Type B pancreatic cell (in vitro differentiated cells): Measurements from ENCODE around the gene AFF2. TPM values are rescaled to one million over a fixed set of nuclear protein-coding genes. Genes with fewer than 3 reads are reported as not detected.

Source experiments
- DNase-seq: peaks from one replicate; pipeline ENCODE4 v3.0.0; 2021; ENCODE audit warnings: mixed read lengths; ENCODE audit not compliant: unreplicated experiment; ENCODE audit errors: extremely low spot score
- H3K27ac Mint-ChIP-seq: 2 replicates; pipeline ENCODE4 v1.8.0; 2021; ENCODE audit warnings: mild to moderate bottlenecking, mixed read lengths
- H3K27me3 Mint-ChIP-seq: 2 replicates; pipeline ENCODE4 v1.8.0; 2021; ENCODE audit warnings: mixed read lengths
- H3K36me3 Mint-ChIP-seq: 2 replicates; pipeline ENCODE4 v1.8.0; 2021; ENCODE audit warnings: mixed read lengths
- H3K4me1 Mint-ChIP-seq: one replicate; pipeline ENCODE4 v1.8.0; 2021; ENCODE audit warnings: mixed read lengths; ENCODE audit not compliant: unreplicated experiment
- H3K4me3 Mint-ChIP-seq: 2 replicates; pipeline ENCODE4 v1.8.0; 2021; ENCODE audit warnings: mild to moderate bottlenecking, mixed read lengths
- H3K9me3 Mint-ChIP-seq: 2 replicates; pipeline ENCODE4 v1.8.0; 2021; ENCODE audit warnings: mixed read lengths
- CTCF ChIP-seq: fragments of 200-600 bp; sonication (generic); conservative IDR thresholded peaks from 2 replicates; pipeline ENCODE4 v1.5.0; 2021; ENCODE audit warnings: antibody characterized with exemption, mild to moderate bottlenecking
- total RNA-seq: library from RNA; stranded (reverse); gene quantifications from 2 replicates; pipeline ENCODE4 v1.2.1, GENCODE V29; 2021; ENCODE audit warnings: low replicate concordance

The AFF2 gene
- total RNA-seq, 1 donor from 2014 or later, result 21.3 TPM

GRCh38 chrX:148755111-148755510 is 254.7 kb downstream of the AFF2 start:
- Mint-ChIP-seq H3K27ac (no peak overlapping the region), H3K4me1 (no peaks in the 10 kb centered on the region), H3K36me3 (no peaks in the 10 kb centered on the region), H3K4me3 (no peak overlapping the region), H3K27me3 (no peaks in the 10 kb centered on the region), H3K9me3 (no peaks in the 10 kb centered on the region)
- no peak for TF ChIP-seq CTCF
- no peak for DNase-seq

GRCh38 chrX:148763896-148764295 is 263.5 kb downstream of the AFF2 start:
- TF ChIP-seq CTCF, result no peak
- Mint-ChIP-seq H3K36me3 (no peaks in the 10 kb centered on the region), H3K27me3 (no peaks in the 10 kb centered on the region), H3K9me3 (no peaks in the 10 kb centered on the region), H3K4me1 (no peaks in the 10 kb centered on the region), H3K27ac (no peak overlapping the region), H3K4me3 (no peak overlapping the region)
- DNase-seq, result no peak

DNA sequence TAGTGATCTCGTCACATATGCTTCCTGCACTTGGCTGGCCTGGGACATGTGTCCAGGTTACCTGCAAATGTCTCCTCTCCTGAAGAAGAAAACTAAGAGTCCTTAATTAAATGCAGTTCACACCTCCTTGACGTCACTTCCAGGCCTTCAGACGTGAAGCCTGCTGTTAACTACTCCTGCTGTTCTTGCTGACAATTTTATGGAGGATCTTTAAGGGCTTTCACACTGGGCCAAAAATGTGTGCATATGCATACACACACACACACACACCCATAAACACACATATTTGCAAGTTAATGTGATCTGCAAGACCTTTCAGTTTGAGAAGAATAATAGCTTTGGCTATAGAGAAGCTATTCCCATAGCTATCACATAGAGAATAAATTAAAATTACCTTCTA is 267.9 kb downstream of the AFF2 start:
- Mint-ChIP-seq H3K9me3 (no peaks in the 10 kb centered on the region), H3K27ac (no peak overlapping the region), H3K27me3 (no peaks in the 10 kb centered on the region), H3K36me3 (no peaks in the 10 kb centered on the region), H3K4me1 (peaks cover 3% of the 10 kb centered on the region), H3K4me3 (no peak overlapping the region)
- no peak for DNase-seq
- no peak for TF ChIP-seq CTCF

DNA sequence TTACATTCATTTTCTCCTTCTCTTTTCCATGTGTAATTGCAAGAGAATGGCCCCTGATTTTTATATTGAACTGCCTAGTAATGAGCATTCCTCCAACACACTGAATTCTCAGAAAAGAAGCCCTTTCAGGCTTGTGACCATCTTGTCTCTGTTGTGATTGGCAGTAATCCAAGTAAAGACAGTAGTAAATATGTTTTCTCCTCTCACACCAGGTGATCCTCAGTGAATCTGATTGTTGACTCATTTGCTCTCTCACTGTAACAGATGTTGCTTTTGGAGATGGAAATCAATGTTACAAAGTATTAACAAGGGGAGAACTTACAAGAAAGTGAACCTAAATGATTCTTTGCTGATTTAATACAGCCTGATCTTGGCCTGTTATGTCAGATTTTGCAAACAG is 271.0 kb downstream of the AFF2 start:
- Mint-ChIP-seq H3K4me1 (peaks cover 3% of the 10 kb centered on the region), H3K9me3 (no peaks in the 10 kb centered on the region), H3K27ac (no peak overlapping the region), H3K27me3 (no peaks in the 10 kb centered on the region), H3K36me3 (no peaks in the 10 kb centered on the region), H3K4me3 (no peak overlapping the region)
- no peak for TF ChIP-seq CTCF
- DNase-seq, result no peak

GRCh38 chrX:148774276-148774675 is 273.9 kb downstream of the AFF2 start:
- Mint-ChIP-seq H3K9me3 (no peaks in the 10 kb centered on the region), H3K4me3 (no peak overlapping the region), H3K27ac (no peak overlapping the region), H3K36me3 (no peaks in the 10 kb centered on the region), H3K4me1 (peaks cover 3% of the 10 kb centered on the region), H3K27me3 (no peaks in the 10 kb centered on the region)
- no peak for TF ChIP-seq CTCF
- no peak for DNase-seq

DNA sequence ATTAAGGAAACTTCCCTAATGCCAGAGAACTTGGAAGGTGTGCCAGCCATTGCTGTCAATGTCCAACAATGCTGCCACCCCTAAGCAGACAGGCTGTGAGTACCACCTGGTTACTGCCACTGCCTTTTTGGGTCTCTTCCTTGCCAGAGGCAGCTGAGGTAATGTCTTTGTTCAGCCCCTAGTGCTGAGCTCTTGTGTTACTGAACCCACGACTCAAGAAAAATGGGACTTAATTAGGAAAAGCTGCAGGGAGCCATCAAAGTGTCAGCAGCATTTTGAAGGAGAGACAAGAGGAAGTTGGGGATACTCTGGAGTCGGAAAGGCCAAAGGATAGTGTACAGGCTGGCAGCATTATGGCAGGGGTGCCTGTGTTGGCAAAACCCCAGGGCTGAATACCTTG is 283.7 kb downstream of the AFF2 start:
- Mint-ChIP-seq H3K36me3 (no peaks in the 10 kb centered on the region), H3K4me3 (no peak overlapping the region), H3K4me1 (no peaks in the 10 kb centered on the region), H3K27ac (no peak overlapping the region), H3K9me3 (no peaks in the 10 kb centered on the region), H3K27me3 (no peaks in the 10 kb centered on the region)
- TF ChIP-seq CTCF, result no peak
- no peak for DNase-seq
